AG04450 (cell line): ENCODE measurements around the gene RALGDS. TPM values are rescaled to one million over a fixed set of nuclear protein-coding genes. Genes with fewer than 3 reads are reported as not detected.
"Not testable (repeated sequence)": the region's sequence is repeated elsewhere in the genome, so short reads cannot be mapped to it uniquely, and the experiment has no call there.

Experiments
- CTCF ChIA-PET: fragments of 300-600, 350-600 bp; formaldehyde crosslinking; extraction: SDS; loops from one replicate; lab custom pipeline; 2022; ENCODE audit warnings: antibody characterized with exemption, inconsistent platforms; lab: Charles Lee
- POLR2A ChIA-PET: fragments of 350-600 bp; formaldehyde crosslinking; extraction: SDS; loops from one replicate; lab custom pipeline; 2021; ENCODE audit warnings: antibody characterized with exemption, inconsistent platforms; lab: Yijun Ruan, JAX
- DNase-seq: peaks from one replicate; pipeline ENCODE4 v3.0.0-alpha.2; 2011; ENCODE audit warnings: low read depth, low spot score
- H3K27ac ChIP-seq: one replicate; pipeline ENCODE4 v1.5.1; 2012; ENCODE audit warnings: low read depth, low read length, control low read depth
- H3K27me3 ChIP-seq: one replicate; pipeline ENCODE4 v1.6.0; 2012; ENCODE audit warnings: low read length; ENCODE audit not compliant: control insufficient read depth, insufficient read depth
- H3K4me3 ChIP-seq: 2 replicates; pipeline ENCODE4 v1.5.1; 2011; ENCODE audit warnings: mild to moderate bottlenecking, low read depth, low read length, control low read depth
- H3K9me3 ChIP-seq: 2 replicates; pipeline ENCODE4 v1.5.1; 2012; ENCODE audit warnings: low read length; ENCODE audit not compliant: control insufficient read depth, insufficient read depth
- CTCF ChIP-seq: IDR thresholded peaks from 2 replicates; pipeline ENCODE4 v1.5.1; 2011; ENCODE audit warnings: low read depth, low read length, control low read depth, inconsistent platforms
- polyA plus RNA-seq: library from polyadenylated mRNA; depleted of rRNA; stranded (reverse); fragments of >200 nt; gene quantifications from 2 replicates; pipeline ENCODE4 v1.2.3, GENCODE V29; 2011

RALGDS gene
- polyA plus RNA-seq, 1 experiment, result 19.1 TPM

- no peaks in the 10 kb centered on the region for H3K27me3 ChIP-seq
- ChIA-PET POLR2A (no interaction called here), CTCF (interaction anchor here (1.0 to 1.6 kb wide), 2 partner anchors 8 to 49 kb away, joined by 6 to 8 read pairs; no protein-coding TSS in a partner anchor)
- peaks cover 14% of the 10 kb centered on the region for H3K9me3 ChIP-seq
- no peak for TF ChIP-seq CTCF
- no peak for DNase-seq
- no peak overlapping the region for H3K4me3 ChIP-seq
- no peak overlapping the region for H3K27ac ChIP-seq
Observed at GRCh38 chr9:133094842-133095393, 26.1 kb downstream of the RALGDS start.

GRCh38 chr9:133094351-133094750 is 26.7 kb downstream of the RALGDS start:
- POLR2A ChIA-PET, H3K27ac ChIP-seq, H3K27me3 ChIP-seq, DNase-seq, H3K4me3 ChIP-seq: not testable (repeated sequence)
- CTCF ChIA-PET, result interaction anchor here (1.0 to 1.3 kb wide), 3 partner anchors 9 to 53 kb away, joined by 3 to 6 read pairs (median 5); no protein-coding TSS in a partner anchor
- H3K9me3 ChIP-seq, result peaks cover 14% of the 10 kb centered on the region

GRCh38 chr9:133090752-133091385 is 30.2 kb downstream of the RALGDS start:
- Histone ChIP-seq H3K9me3 (peaks cover 4% of the 10 kb centered on the region; the same call in 1 of the 2 replicates), H3K4me3 (no peak overlapping the region), H3K27ac (no peak overlapping the region), H3K27me3 (peaks cover 2% of the 10 kb centered on the region)
- ChIA-PET CTCF (interaction anchor here (1.3 to 2.1 kb wide), 2 partner anchors 15 to 54 kb away, joined by 3 to 10 read pairs; no protein-coding TSS in a partner anchor), POLR2A (interaction anchor here (0.7 kb wide), 1 partner anchor 32 kb away, joined by 4 read pairs; no protein-coding TSS in a partner anchor)
- DNase-seq, result no peak
- TF ChIP-seq CTCF, result no peak

GRCh38 chr9:133090187-133090586 is 30.9 kb downstream of the RALGDS start:
- no peak for TF ChIP-seq CTCF
- ChIA-PET CTCF (interaction anchor here (0.7 to 2.1 kb wide), 3 partner anchors 54 to 864 kb away, joined by 3 to 10 read pairs (median 7); no protein-coding TSS in a partner anchor), POLR2A (no interaction called here)
- DNase-seq, result no peak
- no peak overlapping the region for H3K27ac ChIP-seq
- H3K27me3 ChIP-seq, result peaks cover 2% of the 10 kb centered on the region
- no peak overlapping the region for H3K4me3 ChIP-seq
- no peaks in the 10 kb centered on the region for H3K9me3 ChIP-seq

GRCh38 chr9:133089271-133089671 is 31.8 kb downstream of the RALGDS start:
- CTCF ChIA-PET, result interaction anchor here (0.7 to 2.1 kb wide), 2 partner anchors 55 to 58 kb away, joined by 3 to 10 read pairs; no protein-coding TSS in a partner anchor
- POLR2A ChIA-PET, result interaction anchor here (0.7 kb wide), 1 partner anchor 329 kb away, joined by 9 read pairs; no protein-coding TSS in a partner anchor
- Histone ChIP-seq H3K27ac (no peak overlapping the region), H3K27me3 (peaks cover 2% of the 10 kb centered on the region), H3K4me3 (no peak overlapping the region), H3K9me3 (no peaks in the 10 kb centered on the region)
- DNase-seq, result no peak
- no peak for TF ChIP-seq CTCF
